GM21529 (cell line): ENCODE data around the gene EIF3C.
"Not testable (repeated sequence)": the region's sequence is repeated elsewhere in the genome, so short reads cannot be mapped to it uniquely, and the experiment has no call there.

Source experiments
- ATAC-seq: cut with Tn5 transposase; IDR thresholded peaks from one replicate; pipeline ENCODE4 v1.9.1; 2021; ENCODE audit not compliant: unreplicated experiment

Gene EIF3C

GRCh38 chr16:28711220-28712083 lies at the start of gene EIF3C:
Gene EIF3C (plus strand): TSS chr16:28711464. CDS start chr16:28711687, 223 bp downstream.
- peak; percentile 97 for ATAC-seq

- not testable (repeated sequence) for ATAC-seq
These were observed 45.0 kb upstream of the EIF3C start for GRCh38 chr16:28666264-28666663.

GRCh38 chr16:28667480-28667879 lies 43.8 kb upstream of the EIF3C start:
- not testable (repeated sequence) for ATAC-seq

GRCh38 chr16:28668199-28668598 lies 43.1 kb upstream of the EIF3C start:
- ATAC-seq, result not testable (repeated sequence)

- ATAC-seq, result peak; percentile 73
These were observed 22.8 kb upstream of the EIF3C start for GRCh38 chr16:28688327-28688952.

GRCh38 chr16:28689425-28689824 lies 21.8 kb upstream of the EIF3C start:
- ATAC-seq, result not testable (repeated sequence)

- not testable (repeated sequence) for ATAC-seq
These were observed 19.5 kb upstream of the EIF3C start for GRCh38 chr16:28691722-28692121.

- ATAC-seq, result not testable (repeated sequence)
These were observed 17.9 kb upstream of the EIF3C start for GRCh38 chr16:28693257-28693950.

- not testable (repeated sequence) for ATAC-seq
These were observed 11.5 kb upstream of the EIF3C start for GRCh38 chr16:28699792-28700191.

- not testable (repeated sequence) for ATAC-seq
These were observed 10.9 kb upstream of the EIF3C start for GRCh38 chr16:28700349-28700748.

GRCh38 chr16:28701384-28701783 lies 9.9 kb upstream of the EIF3C start:
- ATAC-seq, result not testable (repeated sequence)

- not testable (repeated sequence) for ATAC-seq
These were observed 7.0 kb upstream of the EIF3C start for GRCh38 chr16:28704246-28704645.

GRCh38 chr16:28722852-28723650 lies 11.8 kb downstream of the EIF3C start:
- not testable (repeated sequence) for ATAC-seq

- ATAC-seq, result not testable (repeated sequence)
These were observed 20.0 kb downstream of the EIF3C start for GRCh38 chr16:28731253-28731652.

GRCh38 chr16:28732455-28733124 lies 21.3 kb downstream of the EIF3C start:
- not testable (repeated sequence) for ATAC-seq

- not testable (repeated sequence) for ATAC-seq
These were observed 28.5 kb downstream of the EIF3C start for GRCh38 chr16:28739787-28740186.

- ATAC-seq, result not testable (repeated sequence)
These were observed 29.4 kb downstream of the EIF3C start for GRCh38 chr16:28740631-28741030.

GRCh38 chr16:28741295-28741694 lies 30.0 kb downstream of the EIF3C start:
- not testable (repeated sequence) for ATAC-seq

GRCh38 chr16:28746618-28747350 lies 35.5 kb downstream of the EIF3C start:
- not testable (repeated sequence) for ATAC-seq
